GM21423 (cell line): Measurements from ENCODE around the gene AKIRIN1.
"Not testable (repeated sequence)": the region's sequence is repeated elsewhere in the genome, so short reads cannot be mapped to it uniquely, and the experiment has no call there.

ENCODE experiments used
- ATAC-seq: cut with Tn5 transposase; IDR thresholded peaks from one replicate; pipeline ENCODE4 v1.9.1; 2021; ENCODE audit warnings: mild to moderate bottlenecking, moderate library complexity; ENCODE audit not compliant: unreplicated experiment

AKIRIN1 gene

GRCh38 chr1:39044762-39045161 lies 53.7 kb downstream of the AKIRIN1 start:
- ATAC-seq = no peak

DNA sequence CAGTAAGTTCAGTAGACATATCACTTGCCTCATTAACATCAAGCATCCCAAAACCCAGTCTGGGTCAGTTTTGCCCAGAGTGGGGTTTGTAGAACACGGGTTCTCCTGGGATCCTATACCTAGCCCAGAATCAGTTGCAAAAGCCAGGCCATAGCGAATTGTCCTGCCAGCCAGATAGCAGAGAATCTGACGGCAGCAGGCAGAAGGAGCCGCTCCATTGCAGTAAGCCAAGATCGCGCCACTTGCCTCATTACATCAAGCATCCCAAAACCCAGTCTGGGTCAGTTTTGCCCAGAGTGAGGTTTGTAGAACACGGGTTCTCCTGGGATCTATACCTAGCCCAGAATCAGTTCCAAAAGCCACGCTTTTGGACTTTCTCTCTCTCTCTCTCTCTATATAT lies 54.2 kb downstream of the AKIRIN1 start:
- no peak for ATAC-seq

DNA sequence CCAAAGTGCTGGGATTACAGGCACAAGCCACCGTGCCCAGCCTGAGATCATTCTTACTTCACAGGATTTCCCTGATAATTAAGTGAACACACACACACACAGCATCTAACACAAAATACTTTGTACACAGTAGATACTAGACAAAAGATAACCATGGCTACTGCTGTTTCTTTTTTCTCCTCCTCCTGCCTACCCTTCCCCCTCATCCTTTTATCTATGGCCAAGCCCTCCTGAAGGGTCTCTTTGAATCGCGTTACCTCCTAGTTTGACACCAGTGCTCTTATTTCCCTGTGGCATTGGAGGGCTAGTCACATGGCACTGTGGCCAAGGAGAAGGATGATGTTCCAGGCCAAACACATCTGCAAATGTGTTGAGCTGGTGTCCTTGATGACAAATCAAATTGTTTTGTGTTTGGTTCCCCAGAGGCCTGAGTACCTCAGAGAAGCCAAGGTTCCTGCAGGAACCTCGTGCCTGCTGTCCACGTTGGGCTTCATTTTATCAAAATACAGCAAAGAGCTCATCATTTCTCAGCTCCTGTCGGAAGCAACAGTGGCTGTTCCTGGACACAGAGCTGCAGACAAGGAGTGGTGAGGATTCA lies 55.6 kb downstream of the AKIRIN1 start:
- ATAC-seq = no peak

DNA sequence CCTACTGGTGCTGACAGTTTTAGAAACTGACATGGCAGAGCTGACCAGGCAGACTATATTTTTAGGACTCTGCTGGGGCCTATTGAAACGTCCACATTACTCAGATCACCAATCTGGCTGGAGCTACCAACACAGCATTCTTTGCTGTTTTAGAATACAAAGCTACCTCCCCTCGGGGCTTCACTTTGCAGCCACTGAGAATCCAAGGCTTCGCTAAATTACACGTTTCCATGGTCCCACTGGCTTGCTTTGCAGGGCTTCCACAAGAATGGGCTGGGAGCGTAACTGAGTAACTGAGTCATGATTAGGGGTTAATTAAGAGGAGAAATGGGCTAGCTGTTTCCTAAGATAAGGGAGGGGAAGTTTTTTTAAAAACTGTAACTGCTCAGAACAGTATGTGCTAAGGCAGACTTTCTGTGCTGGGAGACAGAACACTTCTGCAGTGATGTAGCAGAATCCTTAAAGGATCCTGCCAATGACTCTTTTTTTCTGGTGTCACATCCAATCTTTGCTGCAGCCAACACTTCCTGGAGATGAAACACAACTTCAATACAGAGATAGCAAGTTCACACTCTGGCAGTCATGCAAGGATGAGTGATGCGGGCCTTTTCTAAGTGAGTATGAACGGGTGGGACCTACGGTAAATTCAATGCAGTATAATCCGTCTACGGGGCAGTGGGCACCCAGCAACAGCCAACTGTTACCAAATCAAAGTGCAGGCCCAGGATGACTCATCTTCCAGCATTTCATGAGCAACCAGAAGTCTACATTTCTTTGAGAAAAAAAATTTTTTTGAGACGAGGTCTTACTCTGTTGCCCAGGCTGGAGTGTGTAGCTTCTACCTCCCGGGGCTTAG lies 56.5 kb downstream of the AKIRIN1 start:
- no peak for ATAC-seq

DNA sequence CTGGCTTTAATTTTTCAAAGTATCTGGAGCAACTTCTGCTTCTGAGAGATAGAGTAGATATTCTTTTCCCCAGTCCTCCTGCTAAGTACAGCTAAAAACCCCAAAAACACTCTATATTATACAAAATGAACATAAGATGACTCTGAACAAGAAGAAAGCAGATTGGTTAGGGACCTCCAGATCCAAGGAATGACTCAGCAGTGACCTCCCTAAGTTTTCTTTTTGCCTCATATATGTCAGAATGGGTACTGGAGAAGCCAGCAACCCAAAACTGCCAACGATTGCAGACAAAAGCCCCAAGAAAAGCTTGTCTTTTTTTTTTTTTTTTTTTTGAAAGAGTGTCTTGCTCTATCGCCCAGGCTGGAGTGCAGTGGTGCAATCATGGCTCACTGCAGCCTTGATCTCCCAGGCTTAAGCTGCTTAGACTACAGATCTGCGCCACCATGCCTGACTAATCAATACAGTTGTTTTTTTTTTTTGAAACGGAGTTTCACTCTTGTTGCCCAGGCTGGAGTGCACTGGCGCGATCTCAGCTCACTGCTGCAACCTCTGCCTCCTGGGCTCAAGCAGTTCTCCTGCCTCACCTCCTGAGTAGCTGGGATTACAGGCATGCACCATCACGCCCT lies 57.8 kb downstream of the AKIRIN1 start:
- no peak for ATAC-seq

DNA sequence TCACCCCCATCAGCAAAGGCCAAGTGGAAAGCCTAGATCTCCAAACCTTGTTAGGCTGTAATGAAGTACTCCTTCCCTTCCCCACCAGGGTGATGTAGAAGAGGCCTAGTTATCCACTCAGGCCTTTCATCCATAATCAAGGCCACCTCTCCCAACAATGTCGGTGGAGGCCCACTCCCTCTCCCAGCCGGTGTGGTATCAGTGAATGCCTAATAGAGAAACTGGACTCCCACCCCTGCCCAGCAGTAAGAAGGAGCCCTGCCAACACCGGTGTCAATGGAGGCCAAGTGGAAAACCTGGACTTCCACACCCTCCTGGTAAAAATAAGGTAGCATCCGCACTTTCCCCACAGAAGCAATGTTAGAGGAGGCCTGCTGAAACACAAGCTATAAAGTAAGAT lies 58.9 kb downstream of the AKIRIN1 start:
- ATAC-seq = no peak

- ATAC-seq = not testable (repeated sequence)
Observed at GRCh38 chr1:39051193-39051850, 60.2 kb downstream of the AKIRIN1 start.

- no peak for ATAC-seq
Observed at GRCh38 chr1:39051956-39052355, 60.9 kb downstream of the AKIRIN1 start.

GRCh38 chr1:39055213-39055710 lies 64.2 kb downstream of the AKIRIN1 start:
- not testable (repeated sequence) for ATAC-seq
